Measurements from ENCODE around the gene NOTCH3. TPM values are rescaled to one million over a fixed set of nuclear protein-coding genes. Genes with fewer than 3 reads are reported as not detected.

The NOTCH3 gene
- total and polyA plus RNA-seq, 4 donors: 0.49 to 3.7 (median 2.9) TPM

DNA sequence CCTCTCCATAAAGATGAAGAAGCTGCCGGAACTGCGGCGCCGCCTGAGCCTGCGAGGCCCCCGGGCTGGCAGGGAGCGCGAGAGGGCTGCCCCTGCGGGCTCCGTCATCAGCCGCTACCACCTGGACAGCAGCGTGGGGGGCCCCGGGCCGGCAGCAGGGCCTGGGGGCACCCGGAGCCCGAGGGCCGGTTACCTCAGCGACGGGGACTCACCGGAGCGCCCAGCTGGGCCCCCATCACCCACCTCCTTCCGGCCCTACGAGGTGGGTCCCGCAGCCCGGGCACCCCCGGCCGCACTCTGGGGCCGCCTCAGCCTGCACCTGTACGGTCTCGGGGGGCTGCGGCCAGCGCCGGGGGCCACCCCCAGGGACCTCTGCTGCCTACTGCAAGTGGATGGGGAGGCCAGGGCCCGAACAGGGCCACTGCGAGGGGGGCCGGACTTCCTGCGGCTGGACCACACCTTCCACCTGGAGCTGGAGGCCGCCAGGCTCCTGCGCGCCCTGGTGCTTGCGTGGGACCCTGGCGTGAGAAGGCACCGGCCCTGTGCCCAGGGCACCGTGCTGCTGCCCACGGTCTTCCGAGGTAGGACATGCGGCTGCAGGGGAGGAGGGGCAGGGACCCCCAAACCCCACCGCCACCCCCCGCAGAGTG lies 90.9 kb downstream of the NOTCH3 start:
- WGBS: 89% methylated on average over 49 of the region's 49 CpGs
- no peak for TF ChIP-seq NR2F2 (IDR thresholded peaks at IDR 0.05)
- no peak overlapping the region for H3K27ac ChIP-seq (ENCODE audit: low read depth in 1 of 2, low read length in 2 of 2)
- H3K4me1 ChIP-seq (ENCODE audit: control insufficient read depth in 4 of 4, insufficient read depth in 4 of 4, low read length in 3 of 4): peaks cover 0 to 9% (median 1%) of the 10 kb centered on the region in 4 donors
- no peaks in the 10 kb centered on the region for H3K9me3 ChIP-seq (ENCODE audit: control insufficient read depth in 4 of 4, low read length in 3 of 4)
- no peaks in the 10 kb centered on the region for H3K27me3 ChIP-seq (ENCODE audit: control insufficient read depth in 4 of 4, insufficient read depth in 4 of 4, low read length in 3 of 4)
- H3K9ac ChIP-seq (ENCODE audit: low read depth in 1 of 2, low read length in 2 of 2): no peak overlapping the region
- peaks cover 1 to 8% (median 5%) of the 10 kb centered on the region in 4 donors for H3K36me3 ChIP-seq (ENCODE audit: control insufficient read depth in 4 of 4, insufficient read depth in 3 of 4, low read depth in 1 of 4, low read length in 3 of 4)
- H3K4me3 ChIP-seq (ENCODE audit: low read depth in 1 of 3, low read length in 3 of 3): no peak overlapping the region
- DNase-seq (ENCODE audit: low spot score): no peak

Small RNA genes lying within 50 kb of the gene (small RNA-seq; reads per million reads assigned to genes)
- gene MIR6795 (not detected), gene RNU6-782P (not detected)

Other genes starting within 250 kb of the NOTCH3 start
- gene SLC1A6, start 221.1 kb downstream of the NOTCH3 start, total RNA-seq: not detected
- not detected for gene SLC1A6, start 221.1 kb downstream of the NOTCH3 start, polyA plus RNA-seq
- not detected for gene CASP14, start 151.5 kb downstream of the NOTCH3 start, total RNA-seq
- not detected for gene CASP14, start 151.5 kb downstream of the NOTCH3 start, polyA plus RNA-seq
- gene OR1I1, start 118.8 kb downstream of the NOTCH3 start, total RNA-seq: not detected
- gene OR1I1, start 118.8 kb downstream of the NOTCH3 start, polyA plus RNA-seq: not detected
- gene SYDE1, start 93.6 kb downstream of the NOTCH3 start, total RNA-seq: 1 to 10 TPM; 3.5 to 4.0 TPM
- 1 to 10 TPM in 1 of 2 donors, under 1 TPM in 1; 0.72 to 4.2 TPM for gene SYDE1, start 93.6 kb downstream of the NOTCH3 start, polyA plus RNA-seq
- gene EPHX3, start 31.5 kb upstream of the NOTCH3 start, total RNA-seq: under 1 TPM in 1 of 2 donors, not detected in 1; 0.25 TPM
- gene EPHX3, start 31.5 kb upstream of the NOTCH3 start, polyA plus RNA-seq: under 1 TPM; 0.17 to 0.21 TPM
- 10 to 100 TPM; 20.2 to 20.7 TPM for gene BRD4, start 131.5 kb upstream of the NOTCH3 start, total RNA-seq
- 10 to 100 TPM; 13.6 to 25.8 TPM for gene BRD4, start 131.5 kb upstream of the NOTCH3 start, polyA plus RNA-seq
- gene AKAP8, start 178.8 kb upstream of the NOTCH3 start, total RNA-seq: 10 to 100 TPM; 12.0 to 12.4 TPM
- 1 to 10 TPM; 7.5 to 7.7 TPM for gene AKAP8, start 178.8 kb upstream of the NOTCH3 start, polyA plus RNA-seq
- 10 to 100 TPM; 65.3 to 67.1 TPM for gene AKAP8L, start 218.0 kb upstream of the NOTCH3 start, total RNA-seq
- 10 to 100 TPM; 16.4 to 20.5 TPM for gene AKAP8L, start 218.0 kb upstream of the NOTCH3 start, polyA plus RNA-seq
- 1 to 10 TPM; 7.5 to 9.6 TPM for gene WIZ, start 249.0 kb upstream of the NOTCH3 start, total RNA-seq
- 10 to 100 TPM in 1 of 2 donors, 1 to 10 TPM in 1; 3.8 to 12.7 TPM for gene WIZ, start 249.0 kb upstream of the NOTCH3 start, polyA plus RNA-seq

Measured in liver (tissue), 10 donors.